Testis (tissue), 2 donors: ENCODE measurements around the gene CACNG4.

ENCODE experiments used
- CTCF ChIP-seq, 3 experiments: fragments of 450-650 bp in 2 of 3; fragments of 200-600 bp in 1 of 3; sonication (generic) in 1 of 3; IDR thresholded peaks; one replicate each; pipeline ENCODE4 v1.5.1; 2016 to 2019; ENCODE audit warnings: antibody characterized with exemption in 3 of 3, mild to moderate bottlenecking in 2 of 3, moderate library complexity in 1 of 3
- POLR2A ChIP-seq: fragments of 450-650 bp; IDR thresholded peaks from one replicate; pipeline ENCODE4 v1.6.1; 2017; ENCODE audit warnings: antibody characterized with exemption, mild to moderate bottlenecking, moderate library complexity

GRCh38 chr17:67007266-67007665 is 42.8 kb downstream of the CACNG4 start:
- TF ChIP-seq CTCF (IDR thresholded peaks at IDR 0.05), result no peak
- no peak for TF ChIP-seq POLR2A
